Right lobe of liver (tissue), 4 donors: ENCODE measurements around the gene TCF7L2.

ENCODE experiments used
- POLR2A ChIP-seq: fragments of 450-650 bp; IDR thresholded peaks from one replicate; pipeline ENCODE4 v1.6.1; 2017; ENCODE audit warnings: antibody characterized with exemption, mild to moderate bottlenecking
- TF ChIP-seq, protein P1 (sequence below), 4 donors: fragments of 200-600 bp in 3 of 4; fragments of 450-650 bp in 1 of 4; IDR thresholded peaks; one replicate each; pipeline versions ENCODE4 v1.5.1 to v1.8.0; 2016 to 2022; ENCODE audit warnings: antibody characterized with exemption in 4 of 4, mild to moderate bottlenecking in 2 of 4
- donor health status: DM: no; HTN: no; CAD: no.
- donor health status: DM: no; HTN: no; CAD: no.
- donor health status: DM: no; HTN: yes; CAD: no.

DNA sequence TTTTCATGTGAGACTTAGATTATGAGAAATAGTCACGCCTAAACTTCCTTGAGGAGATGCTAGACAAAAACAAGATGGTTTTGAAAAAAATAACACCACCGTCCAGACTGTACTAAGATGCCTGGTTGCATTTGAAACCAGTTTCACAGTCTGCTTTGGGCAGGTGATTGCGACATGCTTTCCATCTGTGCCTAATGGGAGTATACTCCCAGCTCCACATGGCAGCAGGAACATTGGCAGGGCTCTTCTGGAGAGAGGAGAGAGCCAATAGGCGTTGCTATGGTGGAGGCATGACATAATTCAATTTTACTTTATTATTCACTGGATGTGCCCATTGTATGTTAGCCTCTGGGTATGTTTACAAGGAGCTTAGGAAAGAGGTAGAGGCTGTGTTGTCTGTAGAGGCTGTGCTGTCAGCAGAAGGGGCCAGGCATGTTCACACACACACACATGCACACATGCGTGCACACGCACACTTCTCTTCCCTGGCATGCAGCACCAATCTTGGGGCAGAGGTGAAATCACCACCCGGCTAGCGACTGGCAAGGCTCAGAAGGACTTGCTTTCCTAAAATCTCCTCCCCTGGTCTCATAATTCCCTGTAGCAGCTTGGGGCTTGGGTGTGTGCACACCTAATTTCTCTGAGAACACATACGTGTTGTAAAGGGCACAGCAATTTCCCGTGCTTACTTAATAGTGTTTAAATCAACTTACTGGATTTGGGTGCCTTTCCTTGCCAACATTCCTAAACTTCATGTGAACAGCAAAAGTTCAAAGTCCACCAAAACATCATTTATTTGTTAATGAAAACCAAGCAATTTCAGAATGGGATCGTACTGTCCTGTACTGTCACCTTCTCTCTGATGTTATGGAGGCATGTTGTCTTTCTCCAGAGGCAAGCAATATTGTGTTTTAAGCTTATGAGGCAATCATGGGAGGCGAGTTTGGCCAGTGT lies 162.1 kb downstream of the TCF7L2 start:
- no peak for TF ChIP-seq POLR2A
- TF ChIP-seq, protein P1, sequence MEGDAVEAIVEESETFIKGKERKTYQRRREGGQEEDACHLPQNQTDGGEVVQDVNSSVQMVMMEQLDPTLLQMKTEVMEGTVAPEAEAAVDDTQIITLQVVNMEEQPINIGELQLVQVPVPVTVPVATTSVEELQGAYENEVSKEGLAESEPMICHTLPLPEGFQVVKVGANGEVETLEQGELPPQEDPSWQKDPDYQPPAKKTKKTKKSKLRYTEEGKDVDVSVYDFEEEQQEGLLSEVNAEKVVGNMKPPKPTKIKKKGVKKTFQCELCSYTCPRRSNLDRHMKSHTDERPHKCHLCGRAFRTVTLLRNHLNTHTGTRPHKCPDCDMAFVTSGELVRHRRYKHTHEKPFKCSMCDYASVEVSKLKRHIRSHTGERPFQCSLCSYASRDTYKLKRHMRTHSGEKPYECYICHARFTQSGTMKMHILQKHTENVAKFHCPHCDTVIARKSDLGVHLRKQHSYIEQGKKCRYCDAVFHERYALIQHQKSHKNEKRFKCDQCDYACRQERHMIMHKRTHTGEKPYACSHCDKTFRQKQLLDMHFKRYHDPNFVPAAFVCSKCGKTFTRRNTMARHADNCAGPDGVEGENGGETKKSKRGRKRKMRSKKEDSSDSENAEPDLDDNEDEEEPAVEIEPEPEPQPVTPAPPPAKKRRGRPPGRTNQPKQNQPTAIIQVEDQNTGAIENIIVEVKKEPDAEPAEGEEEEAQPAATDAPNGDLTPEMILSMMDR (IDR thresholded peaks at IDR 0.05), result no peak
